GF-D8 (cell line): ENCODE results near the gene RFTN1.
A peak's percentile ranks its signal among the peaks of the same experiment; 100 is the strongest.

ENCODE experiments used
- DNase-seq: peaks from one replicate; lab custom pipeline; 2025; lab: John Stamatoyannopoulos, UW

The RFTN1 gene

GRCh38 chr3:16466822-16467221 lies 46.7 kb downstream of the RFTN1 start:
- no peak for DNase-seq

- no peak for DNase-seq
Measured at GRCh38 chr3:16464511-16465148, 48.9 kb downstream of the RFTN1 start.

GRCh38 chr3:16463914-16464313 lies 49.6 kb downstream of the RFTN1 start:
- no peak for DNase-seq

DNA sequence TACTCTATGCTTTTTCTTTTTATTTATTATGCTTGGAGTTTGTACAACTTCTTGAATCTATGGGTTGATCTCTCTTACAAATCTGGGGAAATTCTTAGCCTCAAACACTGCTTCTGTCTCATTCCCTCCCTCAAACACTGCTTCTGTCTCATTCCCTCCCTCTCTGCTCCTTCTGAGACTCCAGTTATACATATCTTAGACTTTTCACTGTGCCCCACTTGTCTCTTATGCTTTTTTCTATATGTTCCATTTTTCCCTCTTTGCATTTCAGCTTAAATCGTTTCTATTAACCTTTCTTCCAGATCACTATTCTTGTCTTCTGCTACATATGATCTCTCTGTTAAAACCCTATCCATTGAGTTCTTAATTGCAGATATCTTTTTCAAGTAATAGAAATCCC lies 50.4 kb downstream of the RFTN1 start:
- no peak for DNase-seq

DNA sequence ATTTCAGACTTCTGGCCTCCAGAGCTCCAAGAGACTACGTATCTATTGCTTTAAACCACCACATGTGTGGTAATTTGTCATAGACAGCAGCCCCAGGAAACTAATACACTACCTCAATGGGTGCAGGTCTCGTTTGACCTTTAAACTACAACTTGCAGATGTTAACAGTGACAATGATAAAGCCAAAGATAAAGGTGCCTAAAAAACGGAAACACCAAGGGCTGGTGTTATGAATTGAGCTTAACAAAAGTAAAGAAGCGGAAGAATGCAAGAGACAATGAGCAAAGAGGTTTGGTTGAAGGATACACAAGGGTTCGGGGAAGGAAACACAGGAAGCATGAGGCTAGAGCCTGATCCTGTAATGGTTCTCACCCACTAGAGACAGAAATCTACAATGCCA lies 50.8 kb downstream of the RFTN1 start:
- DNase-seq, result peak; percentile 83

- no peak for DNase-seq
Measured at GRCh38 chr3:16461463-16462245, 51.8 kb downstream of the RFTN1 start.

DNA sequence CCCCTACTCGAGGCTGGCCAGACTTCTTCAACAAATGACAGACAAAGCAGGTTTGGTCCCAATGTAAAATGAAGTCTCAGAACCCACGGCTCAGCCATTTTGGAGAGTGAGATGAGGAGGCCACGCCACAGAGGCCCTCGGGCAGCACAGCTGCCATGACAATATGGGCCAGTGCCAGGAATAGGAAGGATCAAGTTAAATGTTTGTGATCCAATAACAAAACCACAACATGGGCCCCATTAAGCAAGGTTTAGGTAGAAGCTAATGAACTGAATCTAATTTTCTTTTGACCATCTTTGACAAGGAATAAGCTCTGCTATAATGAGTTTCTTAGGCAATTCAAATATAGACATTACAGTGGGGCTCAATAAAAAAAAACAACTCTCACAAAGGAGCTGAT lies 52.6 kb downstream of the RFTN1 start:
- no peak for DNase-seq

DNA sequence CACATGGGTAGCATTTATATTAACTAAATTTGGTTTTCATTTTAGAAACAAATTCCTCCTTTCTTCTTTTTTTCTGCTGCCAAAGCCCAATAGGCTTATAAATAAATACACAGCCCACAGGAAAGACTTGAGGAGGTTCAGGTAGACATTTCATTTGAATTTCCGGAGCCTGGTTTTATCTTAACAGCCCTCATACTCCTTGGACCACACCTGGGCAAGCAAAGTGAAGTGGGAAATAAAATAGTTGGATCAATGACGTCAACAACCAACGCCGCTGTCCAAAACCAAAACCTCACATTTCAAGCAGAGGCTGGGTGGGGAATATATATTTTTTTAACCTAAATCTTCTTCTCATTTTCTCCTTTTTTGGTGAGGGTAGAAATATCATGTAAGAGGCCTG lies 53.2 kb downstream of the RFTN1 start:
- DNase-seq, result no peak

- no peak for DNase-seq
Measured at GRCh38 chr3:16456784-16457415, 56.6 kb downstream of the RFTN1 start.

- no peak for DNase-seq
Measured at GRCh38 chr3:16455966-16456365, 57.5 kb downstream of the RFTN1 start.

GRCh38 chr3:16455001-16455400 lies 58.5 kb downstream of the RFTN1 start:
- DNase-seq, result no peak

- DNase-seq, result no peak
Measured at GRCh38 chr3:16452261-16452660, 61.2 kb downstream of the RFTN1 start.

GRCh38 chr3:16449369-16449768 lies 64.1 kb downstream of the RFTN1 start:
- DNase-seq, result no peak

DNA sequence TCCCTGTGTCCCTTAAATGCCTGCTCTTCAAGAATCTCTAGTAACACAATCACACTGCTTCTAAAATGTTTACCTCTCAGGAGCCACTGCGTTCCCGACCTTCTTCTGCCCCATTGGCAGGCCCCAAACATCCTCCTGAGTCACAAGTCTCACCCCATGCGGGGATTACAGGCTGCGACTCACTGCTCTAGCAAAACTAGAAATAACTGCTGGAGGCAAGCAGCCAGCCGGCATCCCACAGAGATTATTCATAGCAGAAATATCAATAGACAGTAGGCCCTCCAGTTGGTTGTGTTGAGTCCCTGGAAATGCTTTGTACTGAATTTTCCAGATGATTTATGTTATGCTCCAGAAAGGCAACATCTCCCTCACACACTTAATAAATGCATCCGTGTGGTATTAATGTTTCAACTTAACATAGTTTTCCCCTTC lies 64.8 kb downstream of the RFTN1 start:
- DNase-seq, result no peak

- DNase-seq, result no peak
Measured at GRCh38 chr3:16447135-16447534, 66.4 kb downstream of the RFTN1 start.

GRCh38 chr3:16444344-16444743 lies 69.2 kb downstream of the RFTN1 start:
- DNase-seq, result no peak

DNA sequence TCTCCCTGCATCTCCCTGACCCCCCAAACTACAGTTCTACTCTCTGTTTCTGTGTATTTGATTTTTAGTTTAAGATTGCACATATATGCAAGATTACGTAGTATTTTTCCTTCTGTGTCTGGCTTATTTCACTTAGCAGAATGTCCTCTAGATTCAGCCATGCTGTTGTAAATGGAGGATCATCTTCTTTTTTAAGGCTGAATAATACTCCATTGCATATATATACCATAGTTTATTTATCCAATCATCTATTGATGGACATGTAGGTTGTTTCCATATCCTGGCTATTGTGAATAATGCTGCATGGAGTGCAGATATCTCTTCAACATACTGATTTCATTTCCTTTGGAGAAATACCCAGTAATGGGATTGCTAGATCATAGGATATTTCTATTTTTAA lies 70.8 kb downstream of the RFTN1 start:
- no peak for DNase-seq

GRCh38 chr3:16441371-16441875 lies 72.1 kb downstream of the RFTN1 start:
- no peak for DNase-seq

GRCh38 chr3:16439848-16440708 lies 73.4 kb downstream of the RFTN1 start:
- DNase-seq, result no peak

DNA sequence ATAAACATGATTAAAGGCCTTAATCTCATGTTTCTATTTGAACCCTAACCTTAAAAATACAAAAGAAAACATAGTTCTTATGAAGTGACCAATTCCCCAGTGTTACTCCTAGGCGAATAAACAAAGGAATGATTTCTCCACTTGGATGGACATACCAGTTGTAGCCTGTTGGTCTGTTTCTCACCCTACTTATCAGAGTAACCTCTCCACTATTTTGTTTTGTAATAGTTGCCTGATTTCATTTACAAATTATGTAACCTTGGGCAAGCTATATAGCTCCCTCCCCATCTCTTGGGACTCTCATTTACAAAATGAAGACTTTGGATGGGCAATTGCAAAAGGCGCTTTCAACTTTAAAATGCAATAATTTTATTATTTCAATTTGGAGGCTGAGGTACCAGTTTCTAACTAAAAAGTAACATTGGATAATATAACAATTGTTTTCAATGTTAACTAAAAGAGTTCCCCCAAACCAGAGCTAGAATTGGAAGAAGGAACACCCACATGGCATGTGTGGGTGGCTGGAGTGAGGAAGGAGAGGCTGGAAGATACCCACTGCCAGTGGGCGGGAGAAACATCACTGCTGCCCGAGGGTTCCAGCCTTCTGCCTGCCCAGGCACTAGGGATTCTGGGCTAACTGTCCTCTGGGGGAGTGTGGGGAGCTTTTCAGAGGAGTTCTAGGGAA lies 74.2 kb downstream of the RFTN1 start:
- no peak for DNase-seq

DNA sequence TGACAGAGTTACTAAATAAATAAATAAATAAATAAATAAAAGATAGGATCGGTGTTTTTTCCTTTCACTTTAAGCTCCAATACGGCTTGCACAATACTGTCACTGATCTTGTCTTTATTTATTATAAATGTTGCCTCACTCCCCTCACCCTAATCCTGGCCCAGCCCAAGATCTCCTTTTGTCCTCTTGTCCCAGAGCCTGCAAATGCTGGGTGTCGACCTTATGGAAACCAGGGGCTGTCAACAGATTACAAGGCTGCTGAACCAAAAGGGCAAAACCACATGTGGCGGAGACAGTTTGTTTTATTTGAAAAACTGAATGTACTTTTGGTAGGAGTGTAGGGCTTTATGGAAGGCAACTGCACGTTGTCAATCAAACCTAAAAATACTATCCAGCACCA lies 75.9 kb downstream of the RFTN1 start:
- DNase-seq, result no peak
